NB4 (cell line): ENCODE data around the gene SPAG17.
"Not testable (repeated sequence)": the region's sequence is repeated elsewhere in the genome, so short reads cannot be mapped to it uniquely, and the experiment has no call there.

Source experiments
- DNase-seq: peaks from one replicate; pipeline ENCODE4 v3.0.0; 2010; ENCODE audit warnings: low read depth
- H3K4me3 ChIP-seq: one replicate; pipeline ENCODE4 v1.5.1; 2011; ENCODE audit warnings: mild to moderate bottlenecking, low read depth, low read length, moderate library complexity
- CTCF ChIP-seq: IDR thresholded peaks from one replicate; pipeline ENCODE4 v1.5.1; 2012; ENCODE audit warnings: low read depth, low read length
- MAX ChIP-seq: IDR thresholded peaks from 2 replicates; pipeline ENCODE4 v1.6.1; 2011; ENCODE audit warnings: low read depth, low read length
- MYC ChIP-seq: IDR thresholded peaks from 2 replicates; pipeline ENCODE4 v1.6.1; 2011; ENCODE audit warnings: low read depth, low read length
- POLR2A ChIP-seq: IDR thresholded peaks from 2 replicates; pipeline ENCODE4 v1.6.1; 2011; ENCODE audit warnings: mild to moderate bottlenecking; ENCODE audit not compliant: insufficient read length; ENCODE audit errors: extremely low read depth

Gene SPAG17

GRCh38 chr1:117928881-117929342, 256.1 kb downstream of the SPAG17 start:
- peak overlapping the region; percentile 94 for H3K4me3 ChIP-seq

GRCh38 chr1:117925981-117926380, 259.0 kb downstream of the SPAG17 start:
- DNase-seq: no peak
- TF ChIP-seq MAX (no peak), CTCF (no peak), POLR2A (no peak), MYC (no peak)
- H3K4me3 ChIP-seq: no peak overlapping the region

More at GRCh38 chr1:117928881-117929342, 256.1 kb downstream of the SPAG17 start:
- peak; percentile 81 for DNase-seq
- TF ChIP-seq MYC (no peak), MAX (peak; percentile 29; the same call in 1 of the 2 replicates), POLR2A (no peak)

GRCh38 chr1:117922717-117923116, 262.3 kb downstream of the SPAG17 start:
- H3K4me3 ChIP-seq, DNase-seq: not testable (repeated sequence)

- no peak for DNase-seq
- H3K4me3 ChIP-seq: no peak overlapping the region
- TF ChIP-seq POLR2A (no peak), CTCF (no peak), MYC (no peak), MAX (no peak)
Measured at GRCh38 chr1:117921991-117922390, 263.0 kb downstream of the SPAG17 start.

- DNase-seq: no peak
- no peak overlapping the region for H3K4me3 ChIP-seq
- no peak for TF ChIP-seq CTCF
- TF ChIP-seq MAX: no peak
- no peak for TF ChIP-seq POLR2A
- no peak for TF ChIP-seq MYC
Measured at GRCh38 chr1:117919376-117919775, 265.7 kb downstream of the SPAG17 start.

- TF ChIP-seq MAX (no peak), CTCF (no peak), POLR2A (no peak), MYC (no peak)
- no peak for DNase-seq
- H3K4me3 ChIP-seq: no peak overlapping the region
Measured at GRCh38 chr1:117911051-117911450, 274.0 kb downstream of the SPAG17 start.

GRCh38 chr1:117905019-117905418, 280.0 kb downstream of the SPAG17 start:
- no peak for DNase-seq
- TF ChIP-seq MAX: no peak
- TF ChIP-seq MYC: no peak
- no peak for TF ChIP-seq POLR2A
- no peak for TF ChIP-seq CTCF
- no peak overlapping the region for H3K4me3 ChIP-seq
